Common myeloid progenitor, CD34-positive (primary cell): ENCODE data around the gene ZNF516.
A peak's percentile ranks its signal among the peaks of the same experiment; 100 is the strongest.

Source experiments
- CTCF ChIA-PET: fragments of 350-600 bp; sonication (Branson Sonifier 250); formaldehyde crosslinking; loops from one replicate; lab custom pipeline; 2021; ENCODE audit warnings: antibody characterized with exemption; lab: Charles Lee
- POLR2A ChIA-PET: fragments of 350-600 bp; sonication (Branson Sonifier 250); formaldehyde crosslinking; loops from one replicate; lab custom pipeline; 2021; ENCODE audit warnings: antibody characterized with exemption; lab: Charles Lee
- DNase-seq, 3 donors: peaks; one replicate each; pipeline versions ENCODE4 v3.0.0 to v3.0.0-alpha.2; 2013
- H3K27ac ChIP-seq, 2 experiments: 1 replicate in 1 of 2; 2 replicates in 1 of 2; pipeline ENCODE4 v1.7.0; 2013; ENCODE audit warnings: inconsistent platforms in 2 of 2, low read length in 2 of 2, mild to moderate bottlenecking in 2 of 2, low read depth in 1 of 2, moderate library complexity in 1 of 2; ENCODE audit not compliant: severe bottlenecking in 2 of 2, insufficient read depth in 1 of 2, poor library complexity in 1 of 2
- H3K27me3 ChIP-seq, 5 experiments: replicated peaks in 2 of 5; 1 replicate in 3 of 5; 2 replicates in 2 of 5; pipeline versions ENCODE4 v1.6.1 to v1.7.0; 2013; ENCODE audit warnings: low read length in 4 of 5, mild to moderate bottlenecking in 2 of 5, moderate library complexity in 2 of 5, inconsistent platforms in 1 of 5; ENCODE audit not compliant: insufficient read depth in 5 of 5, control insufficient read depth in 4 of 5
- H3K36me3 ChIP-seq, 4 experiments: 1 replicate in 2 of 4; 2 replicates in 2 of 4; pipeline versions ENCODE4 v1.6.1 to v1.7.0; 2013; ENCODE audit warnings: low read length in 3 of 4, control low read depth in 1 of 4, mild to moderate bottlenecking in 1 of 4; ENCODE audit not compliant: control insufficient read depth in 4 of 4, insufficient read depth in 4 of 4
- H3K4me1 ChIP-seq, 4 experiments: 1 replicate in 3 of 4; 2 replicates in 1 of 4; pipeline versions ENCODE4 v1.6.1 to v1.7.1; 2013; ENCODE audit warnings: low read length in 3 of 4, mild to moderate bottlenecking in 3 of 4, control low read depth in 1 of 4, inconsistent platforms in 1 of 4, moderate library complexity in 1 of 4; ENCODE audit not compliant: control insufficient read depth in 4 of 4, insufficient read depth in 4 of 4; ENCODE audit errors: control extremely low read depth in 1 of 4
- H3K4me3 ChIP-seq, 7 experiments: 1 replicate in 4 of 7; 2 replicates in 3 of 7; pipeline versions ENCODE4 v1.5.1 to v1.7.0; 2013; ENCODE audit warnings: mild to moderate bottlenecking in 7 of 7, low read length in 6 of 7, moderate library complexity in 6 of 7, inconsistent platforms in 2 of 7, low read depth in 2 of 7, control low read depth in 1 of 7; ENCODE audit not compliant: insufficient read depth in 4 of 7, control insufficient read depth in 1 of 7; ENCODE audit errors: extremely low read depth in 1 of 7
- H3K9me3 ChIP-seq, 5 experiments: 1 replicate in 4 of 5; 2 replicates in 1 of 5; pipeline versions ENCODE4 v1.6.1 to v1.7.1; 2013; ENCODE audit warnings: low read length in 4 of 5, mild to moderate bottlenecking in 2 of 5, inconsistent platforms in 1 of 5, low read depth in 1 of 5, moderate library complexity in 1 of 5; ENCODE audit not compliant: control insufficient read depth in 4 of 5, insufficient read depth in 2 of 5; ENCODE audit errors: control extremely low read depth in 1 of 5
- WGBS: methylation state at CpG from one replicate; pipeline ENCODE4 v1.1.5; 2013; ENCODE audit not compliant: insufficient coverage; 5-methylcytosine and 5-hydroxymethylcytosine counted together

The ZNF516 gene

GRCh38 chr18:76499637-76500340, 4.7 kb upstream of the ZNF516 start:
- H3K36me3 ChIP-seq = no peaks in the 10 kb centered on the region
- H3K4me1 ChIP-seq = peaks cover 0 to 10% (median 7%) of the 10 kb centered on the region in 4 experiments
- POLR2A ChIA-PET = no interaction called here
- H3K4me3 ChIP-seq = no peak overlapping the region
- 89% methylated on average over 8 of the region's 10 CpGs for WGBS
- H3K27me3 ChIP-seq = no peaks in the 10 kb centered on the region
- CTCF ChIA-PET = no interaction called here
- no peaks in the 10 kb centered on the region for H3K9me3 ChIP-seq
- no peak for DNase-seq
- no peak overlapping the region for H3K27ac ChIP-seq

- peaks cover 0 to 13% (median 7%) of the 10 kb centered on the region in 4 experiments for H3K4me1 ChIP-seq
- no peaks in the 10 kb centered on the region for H3K36me3 ChIP-seq
- H3K27ac ChIP-seq = no peak overlapping the region
- no peaks in the 10 kb centered on the region for H3K27me3 ChIP-seq
- H3K4me3 ChIP-seq = no peak overlapping the region
- ChIA-PET POLR2A (no interaction called here), CTCF (no interaction called here)
- no peaks in the 10 kb centered on the region for H3K9me3 ChIP-seq
- WGBS = 97% methylated on average over 5 of the region's 8 CpGs
- DNase-seq = no peak
These were observed 4.0 kb upstream of the ZNF516 start for GRCh38 chr18:76499021-76499420.

GRCh38 chr18:76498064-76498463, 3.0 kb upstream of the ZNF516 start:
- H3K36me3 ChIP-seq = no peaks in the 10 kb centered on the region
- WGBS = 50% methylated on average over 2 of the region's 6 CpGs
- H3K9me3 ChIP-seq = no peaks in the 10 kb centered on the region
- DNase-seq = no peak
- no peaks in the 10 kb centered on the region for H3K27me3 ChIP-seq
- ChIA-PET POLR2A (interaction anchor here (0.6 kb wide), 1 partner anchor 82 kb away, joined by 4 read pairs; no protein-coding TSS in a partner anchor), CTCF (interaction anchor here (0.8 to 1.0 kb wide), 2 partner anchors 93 to 212 kb away, joined by 3 read pairs; no protein-coding TSS in a partner anchor)
- no peak overlapping the region for H3K4me3 ChIP-seq
- H3K4me1 ChIP-seq = peaks cover 4 to 21% (median 14%) of the 10 kb centered on the region in 4 experiments
- H3K27ac ChIP-seq = no peak overlapping the region

- WGBS = 78% methylated on average over 3 of the region's 6 CpGs
- no peaks in the 10 kb centered on the region for H3K27me3 ChIP-seq
- POLR2A ChIA-PET = no interaction called here
- no peak for DNase-seq
- H3K9me3 ChIP-seq = no peaks in the 10 kb centered on the region
- peaks cover 4 to 29% (median 20%) of the 10 kb centered on the region in 4 experiments for H3K4me1 ChIP-seq
- H3K4me3 ChIP-seq = no peak overlapping the region
- no peak overlapping the region for H3K27ac ChIP-seq
- CTCF ChIA-PET = interaction anchor here (0.8 to 1.9 kb wide), 5 partner anchors 14 to 213 kb away, joined by 3 to 6 read pairs (median 3); no protein-coding TSS in a partner anchor
- H3K36me3 ChIP-seq = no peaks in the 10 kb centered on the region
These were observed 2.0 kb upstream of the ZNF516 start for GRCh38 chr18:76497021-76497420.

GRCh38 chr18:76496194-76496890, 1.3 kb upstream of the ZNF516 start:
- Histone ChIP-seq H3K9me3 (no peaks in the 10 kb centered on the region), H3K4me1 (peaks cover 4 to 33% (median 24%) of the 10 kb centered on the region in 4 experiments), H3K4me3 (peak overlapping the region; percentile 44 to 97 (median 86)), H3K27me3 (no peaks in the 10 kb centered on the region), H3K27ac (no peak overlapping the region), H3K36me3 (no peaks in the 10 kb centered on the region)
- ChIA-PET POLR2A (no interaction called here), CTCF (interaction anchor here (0.5 to 1.9 kb wide), 4 partner anchors 13 to 98 kb away, joined by 3 to 6 read pairs (median 4); no protein-coding TSS in a partner anchor)
- peak; percentile 80 to 87 (median 81) for DNase-seq
- 28% methylated on average over 23 of the region's 48 CpGs for WGBS

GRCh38 chr18:76495435-76496193, 572 bp upstream of the ZNF516 start:
- peaks cover 4 to 36% (median 25%) of the 10 kb centered on the region in 4 experiments for H3K4me1 ChIP-seq
- H3K27me3 ChIP-seq = no peaks in the 10 kb centered on the region
- ChIA-PET CTCF (interaction anchor here (1.9 kb wide), 1 partner anchor 97 kb away, joined by 6 read pairs; no protein-coding TSS in a partner anchor), POLR2A (no interaction called here)
- WGBS = 0% methylated on average over 27 of the region's 43 CpGs
- no peaks in the 10 kb centered on the region for H3K36me3 ChIP-seq
- peak overlapping the region; percentile 45 to 97 (median 86) for H3K4me3 ChIP-seq
- peak overlapping the region in 1 of 2 experiments; percentile 34 for H3K27ac ChIP-seq
- peak in 2 of 3 donors; percentile 56 to 64 for DNase-seq
- H3K9me3 ChIP-seq = no peaks in the 10 kb centered on the region
